Measurements from ENCODE around the gene NAA80. TPM values are rescaled to one million over a fixed set of nuclear protein-coding genes. Genes with fewer than 3 reads are reported as not detected.
A peak's percentile ranks its signal among the peaks of the same experiment; 100 is the strongest.

The NAA80 gene
- polyA plus RNA-seq, 3 donors = 2.3 to 21.3 (median 4.6) TPM

DNA sequence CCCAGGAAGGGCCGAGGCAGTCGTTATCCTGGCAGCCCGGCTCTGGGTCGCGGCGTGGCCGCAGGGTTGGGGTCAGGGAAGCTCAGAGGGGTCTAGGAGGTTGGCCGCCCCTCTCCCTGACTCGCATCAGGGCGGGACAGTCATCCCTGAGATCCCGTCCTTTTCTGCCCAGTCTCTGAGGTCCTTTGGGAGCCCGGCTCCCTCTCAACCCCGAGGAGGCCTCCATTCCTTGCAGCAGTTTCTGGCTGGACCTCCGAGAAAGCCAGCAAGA is 22.8 kb upstream of the NAA80 start:
- H3K4me3 ChIP-seq (replicated peaks in 1 of 3; ENCODE audit: low read depth in 2 of 3, low read length in 3 of 3) = peak overlapping the region; percentile 60 to 90 (median 77)
- H3K79me2 ChIP-seq (ENCODE audit: insufficient read depth, low read length) = peaks cover 37% of the 10 kb centered on the region
- Mint-ChIP-seq H3K36me3 (peaks cover 11 to 35% of the 10 kb centered on the region in 2 donors), H3K9me3 (no peaks in the 10 kb centered on the region), H3K4me1 (peaks cover 83% of the 10 kb centered on the region), H3K4me3 (peak overlapping the region; percentile 75 to 91), H3K27ac (peak overlapping the region in 6 of 7 donors; percentile 31 to 99 (median 96)), H3K27me3 (ENCODE audit: low read depth in 3 of 3) (peaks cover 0 to 4% (median 2%) of the 10 kb centered on the region in 3 donors)
- H3K4me2 ChIP-seq (replicated peaks; ENCODE audit: extremely low read depth, low read length, poor library complexity, severe bottlenecking) = peak overlapping the region; percentile 87
- H3K9me3 ChIP-seq (replicated peaks in 1 of 2; ENCODE audit: control insufficient read depth in 1 of 2, insufficient read depth in 1 of 2, low read length in 2 of 2) = no peaks in the 10 kb centered on the region
- intact Hi-C loops (cut with micrococcal nuclease) = no loop called here
- H3K36me3 ChIP-seq (replicated peaks in 1 of 2; ENCODE audit: control insufficient read depth in 1 of 2, insufficient read depth in 2 of 2, low read length in 2 of 2) = peaks cover 0 to 19% of the 10 kb centered on the region in 2 donors
- H3K27ac ChIP-seq (ENCODE audit: low read depth in 1 of 2, low read length in 2 of 2) = peak overlapping the region; percentile 77 to 97
- H3K4me1 ChIP-seq (ENCODE audit: control insufficient read depth in 1 of 2, insufficient read depth in 2 of 2, low read length in 2 of 2) = peaks cover 82 to 94% of the 10 kb centered on the region in 2 donors
- H2AFZ ChIP-seq (ENCODE audit: insufficient read depth, low read depth, low read length, poor library complexity, severe bottlenecking) = peak overlapping the region; percentile 86
- TF ChIP-seq, protein P1, sequence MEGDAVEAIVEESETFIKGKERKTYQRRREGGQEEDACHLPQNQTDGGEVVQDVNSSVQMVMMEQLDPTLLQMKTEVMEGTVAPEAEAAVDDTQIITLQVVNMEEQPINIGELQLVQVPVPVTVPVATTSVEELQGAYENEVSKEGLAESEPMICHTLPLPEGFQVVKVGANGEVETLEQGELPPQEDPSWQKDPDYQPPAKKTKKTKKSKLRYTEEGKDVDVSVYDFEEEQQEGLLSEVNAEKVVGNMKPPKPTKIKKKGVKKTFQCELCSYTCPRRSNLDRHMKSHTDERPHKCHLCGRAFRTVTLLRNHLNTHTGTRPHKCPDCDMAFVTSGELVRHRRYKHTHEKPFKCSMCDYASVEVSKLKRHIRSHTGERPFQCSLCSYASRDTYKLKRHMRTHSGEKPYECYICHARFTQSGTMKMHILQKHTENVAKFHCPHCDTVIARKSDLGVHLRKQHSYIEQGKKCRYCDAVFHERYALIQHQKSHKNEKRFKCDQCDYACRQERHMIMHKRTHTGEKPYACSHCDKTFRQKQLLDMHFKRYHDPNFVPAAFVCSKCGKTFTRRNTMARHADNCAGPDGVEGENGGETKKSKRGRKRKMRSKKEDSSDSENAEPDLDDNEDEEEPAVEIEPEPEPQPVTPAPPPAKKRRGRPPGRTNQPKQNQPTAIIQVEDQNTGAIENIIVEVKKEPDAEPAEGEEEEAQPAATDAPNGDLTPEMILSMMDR (IDR thresholded peaks at IDR 0.05) = no peak
- DNase-seq = no peak
- peaks cover 6% of the 10 kb centered on the region for H4K20me1 ChIP-seq (ENCODE audit: insufficient read depth, low read length)
- no peaks in the 10 kb centered on the region for H3K27me3 ChIP-seq (ENCODE audit: control insufficient read depth in 2 of 2, insufficient read depth in 2 of 2, low read length in 2 of 2)
- 41% methylated on average over 14 of the region's 14 CpGs for WGBS (ENCODE audit: insufficient coverage)
- H3K9ac ChIP-seq (ENCODE audit: insufficient read depth, low read length, poor library complexity, severe bottlenecking) = peak overlapping the region; percentile 90

DNA sequence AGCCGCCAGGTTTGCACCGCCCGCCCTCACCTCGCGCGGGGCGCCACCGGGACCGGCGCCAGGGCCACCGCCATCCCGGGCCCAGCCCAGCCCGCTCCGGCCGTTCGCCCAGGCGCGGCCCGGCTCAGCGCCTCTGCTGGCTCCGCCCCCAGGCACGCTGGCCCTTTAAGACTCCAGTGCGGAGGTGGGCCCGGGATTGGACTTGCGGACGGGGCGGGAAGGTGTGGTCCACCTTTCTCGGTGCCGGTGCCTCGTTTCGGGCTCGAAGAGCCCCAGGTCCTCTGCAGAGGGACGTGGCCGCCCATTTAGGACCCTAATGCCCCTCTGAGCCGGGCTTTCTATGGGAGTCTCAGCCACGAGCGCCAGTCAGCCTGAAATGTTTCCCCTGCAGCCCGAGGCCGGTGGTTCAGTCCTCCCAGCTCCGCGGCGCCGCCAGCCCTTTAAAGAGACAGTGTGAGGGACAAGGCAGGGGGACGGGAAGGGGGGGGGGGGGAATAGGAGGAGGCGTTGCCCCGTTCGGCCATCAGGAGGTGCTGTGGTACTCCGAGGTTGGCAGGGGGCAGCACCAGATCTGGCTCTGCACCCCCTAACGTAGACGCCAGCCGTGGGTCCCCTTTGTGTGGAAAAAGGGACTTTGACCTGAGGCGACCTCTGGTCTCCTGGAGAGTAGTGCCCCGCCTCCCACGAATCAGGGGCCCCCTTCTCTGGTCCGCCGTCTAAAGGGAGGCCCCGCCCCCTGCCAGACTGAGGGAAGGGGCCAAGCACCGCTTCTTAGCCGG is 22.3 kb upstream of the NAA80 start:
- Histone ChIP-seq H2AFZ (ENCODE audit: insufficient read depth, low read depth, low read length, poor library complexity, severe bottlenecking) (peak overlapping the region; percentile 86), H3K36me3 (replicated peaks in 1 of 2; ENCODE audit: control insufficient read depth in 1 of 2, insufficient read depth in 2 of 2, low read length in 2 of 2) (peaks cover 0 to 22% of the 10 kb centered on the region in 2 donors)

More for the DNA sequence above, 22.3 kb upstream of the NAA80 start:
- Histone ChIP-seq H3K4me1 (ENCODE audit: control insufficient read depth in 1 of 2, insufficient read depth in 2 of 2, low read length in 2 of 2) (peaks cover 83 to 94% of the 10 kb centered on the region in 2 donors), H3K9ac (ENCODE audit: insufficient read depth, low read length, poor library complexity, severe bottlenecking) (peak overlapping the region; percentile 90), H3K27ac (ENCODE audit: low read depth in 1 of 2, low read length in 2 of 2) (peak overlapping the region; percentile 77 to 97), H3K79me2 (ENCODE audit: insufficient read depth, low read length) (peaks cover 32% of the 10 kb centered on the region), H3K4me3 (replicated peaks in 1 of 3; ENCODE audit: low read depth in 2 of 3, low read length in 3 of 3) (peak overlapping the region; percentile 60 to 90 (median 77)), H4K20me1 (ENCODE audit: insufficient read depth, low read length) (peaks cover 4% of the 10 kb centered on the region), H3K27me3 (ENCODE audit: control insufficient read depth in 2 of 2, insufficient read depth in 2 of 2, low read length in 2 of 2) (no peaks in the 10 kb centered on the region), H3K9me3 (replicated peaks in 1 of 2; ENCODE audit: control insufficient read depth in 1 of 2, insufficient read depth in 1 of 2, low read length in 2 of 2) (no peaks in the 10 kb centered on the region), H3K4me2 (replicated peaks; ENCODE audit: extremely low read depth, low read length, poor library complexity, severe bottlenecking) (peak overlapping the region; percentile 87)
- under 1% methylated on average over 52 of the region's 59 CpGs for WGBS (ENCODE audit: insufficient coverage)
- intact Hi-C loops (cut with micrococcal nuclease) = loop anchor here (2.0 kb wide), 1 partner anchor 23 kb away; the partner anchor contains the start of genes HYAL3 (in 2 of the 2) and NAA80 (in 2 of the 2)
- Mint-ChIP-seq H3K9me3 (no peaks in the 10 kb centered on the region), H3K36me3 (peaks cover 16 to 36% of the 10 kb centered on the region in 2 donors), H3K27ac (peak overlapping the region; percentile 85 to 99 (median 97)), H3K4me3 (peak overlapping the region; percentile 86 to 91), H3K27me3 (ENCODE audit: low read depth in 3 of 3) (peaks cover 0 to 4% (median 2%) of the 10 kb centered on the region in 3 donors), H3K4me1 (peaks cover 83% of the 10 kb centered on the region)
- peak; percentile 72 to 74 (median 72) for DNase-seq
- TF ChIP-seq, protein P1 (IDR thresholded peaks at IDR 0.05) = peak; percentile 58
